Liver (tissue), 2 donors: ENCODE results near the gene TMEM31.

Experiments used
- HNF4A ChIP-seq, 2 donors: conservative IDR thresholded peaks; 2 replicates each; pipeline ENCODE4 v1.6.1; 2016; ENCODE audit warnings: antibody characterized with exemption in 2 of 2, mild to moderate bottlenecking in 2 of 2
- SP1 ChIP-seq: IDR thresholded peaks from 2 replicates; pipeline ENCODE4 v1.6.1; 2018; ENCODE audit warnings: antibody characterized with exemption, mild to moderate bottlenecking
- donor health status: healthy.

- no peak for TF ChIP-seq SP1
- TF ChIP-seq HNF4A (conservative IDR thresholded peaks at IDR 0.05), result no peak
Observed at GRCh38 chrX:103739421-103739820, 28.7 kb downstream of the TMEM31 start.
